Stimulated activated naive CD4-positive, alpha-beta T cell (primary cell): ENCODE data around the gene BCL3.

Source experiments
- DNase-seq, 6 experiments: peaks; one replicate each; lab custom pipeline; 2025; lab: John Stamatoyannopoulos, UW

BCL3 gene

DNA sequence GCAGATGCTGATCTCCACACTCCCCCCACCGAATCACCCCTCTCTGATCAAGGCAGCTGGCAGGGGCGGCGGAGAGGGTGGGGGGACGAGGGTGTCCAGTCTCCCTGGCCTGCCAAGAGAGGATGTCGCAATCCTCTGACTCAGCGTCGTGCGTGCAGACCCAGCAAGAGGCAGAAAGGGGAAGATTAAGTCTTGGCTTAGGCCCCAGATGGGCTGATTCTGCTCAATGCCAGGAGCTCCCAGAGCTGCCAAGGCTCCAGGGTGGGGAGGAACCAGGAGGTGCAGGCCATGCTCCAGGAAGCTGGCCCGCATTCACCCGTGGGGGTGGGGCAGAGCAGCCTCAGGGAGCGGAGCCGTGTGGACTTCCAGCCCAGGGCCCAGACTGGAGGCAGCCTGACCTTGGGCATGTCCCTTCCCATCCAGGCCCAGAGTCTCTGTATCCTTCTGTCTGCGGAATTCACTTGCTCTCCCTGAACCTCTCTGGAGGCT lies 6.6 kb upstream of the BCL3 start:
- no peak for DNase-seq

DNA sequence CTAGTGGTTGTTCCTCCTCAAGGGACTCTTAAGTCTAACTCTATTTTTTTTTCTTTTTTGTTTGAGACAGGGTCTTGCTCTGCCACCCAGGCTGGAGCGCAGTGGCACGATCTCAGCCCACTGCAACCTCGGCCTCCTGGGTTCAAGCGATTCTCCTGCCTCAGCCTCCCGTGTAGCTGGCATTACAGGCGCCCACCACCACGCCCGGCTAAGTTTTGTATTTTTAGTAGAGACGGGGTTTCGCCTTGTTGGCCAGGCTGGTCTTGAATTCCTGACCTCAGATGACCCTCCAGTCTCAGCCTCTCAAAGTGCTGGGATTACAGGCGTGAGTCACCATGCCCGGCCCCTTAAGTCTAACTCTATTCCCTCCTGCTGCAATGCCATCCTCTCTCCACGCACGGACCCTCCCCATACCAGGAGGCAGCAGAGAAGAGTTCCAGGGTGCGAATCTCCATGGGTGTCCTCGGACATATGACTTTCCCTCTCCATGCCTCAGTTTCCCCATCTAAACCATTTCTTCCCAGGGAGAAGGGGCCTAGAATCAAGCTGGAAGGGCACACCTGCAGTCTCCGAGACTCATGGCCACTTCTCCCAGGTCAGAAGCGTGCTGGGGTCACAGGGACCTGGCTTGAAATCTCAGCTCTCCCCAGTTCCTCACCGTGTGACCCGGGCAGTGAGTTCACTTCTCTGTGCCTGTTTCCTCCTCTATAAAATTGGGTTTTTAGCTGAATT lies 6.0 kb upstream of the BCL3 start:
- no peak for DNase-seq

DNA sequence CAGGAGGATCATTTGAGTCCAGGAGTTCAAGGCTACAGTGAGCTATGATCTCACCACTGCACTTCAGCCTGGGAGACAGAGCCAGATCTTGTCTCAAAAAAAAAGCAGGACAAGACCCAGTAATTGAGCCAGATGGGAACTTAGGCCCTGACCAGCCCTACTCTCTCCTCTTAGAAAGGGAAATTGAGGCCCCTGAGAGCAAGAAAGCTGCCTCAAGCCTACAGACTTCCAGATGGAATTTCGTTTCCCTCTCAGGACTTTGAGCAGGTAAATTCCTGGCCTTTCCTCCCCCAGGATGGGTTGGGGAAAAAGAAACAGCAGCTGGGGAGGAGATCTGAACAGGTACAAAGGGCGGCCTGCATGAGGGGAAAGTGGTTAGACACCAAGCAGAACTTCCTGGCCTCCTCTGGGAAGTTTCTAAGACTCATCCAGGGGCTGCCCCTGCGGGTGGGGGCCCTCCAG lies 3.6 kb upstream of the BCL3 start:
- DNase-seq = no peak

DNA sequence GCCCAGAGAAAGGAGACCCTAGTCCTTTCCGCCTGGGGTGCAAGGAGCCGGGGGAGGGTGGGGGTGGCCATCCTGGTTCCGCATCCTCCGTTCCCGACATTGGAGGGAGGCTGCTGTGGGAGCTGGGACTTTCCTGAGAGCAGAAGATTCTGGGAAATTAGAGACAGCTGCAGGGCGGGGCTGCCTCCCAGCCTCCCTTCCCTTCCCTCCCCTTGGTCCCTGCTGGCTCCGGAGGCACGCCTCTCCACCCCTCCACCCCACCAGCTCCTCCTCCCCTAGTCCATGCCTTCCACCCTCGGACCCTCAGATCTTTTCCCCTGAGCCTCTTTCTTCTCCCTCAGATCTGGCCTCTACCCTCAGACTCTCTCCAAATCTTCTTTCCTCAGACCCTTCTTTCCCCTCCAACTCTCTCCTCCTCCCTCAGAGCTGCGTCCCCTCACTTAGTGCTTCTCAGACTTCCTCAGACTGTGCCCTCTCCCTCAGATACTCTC lies 3.1 kb upstream of the BCL3 start:
- no peak for DNase-seq

DNA sequence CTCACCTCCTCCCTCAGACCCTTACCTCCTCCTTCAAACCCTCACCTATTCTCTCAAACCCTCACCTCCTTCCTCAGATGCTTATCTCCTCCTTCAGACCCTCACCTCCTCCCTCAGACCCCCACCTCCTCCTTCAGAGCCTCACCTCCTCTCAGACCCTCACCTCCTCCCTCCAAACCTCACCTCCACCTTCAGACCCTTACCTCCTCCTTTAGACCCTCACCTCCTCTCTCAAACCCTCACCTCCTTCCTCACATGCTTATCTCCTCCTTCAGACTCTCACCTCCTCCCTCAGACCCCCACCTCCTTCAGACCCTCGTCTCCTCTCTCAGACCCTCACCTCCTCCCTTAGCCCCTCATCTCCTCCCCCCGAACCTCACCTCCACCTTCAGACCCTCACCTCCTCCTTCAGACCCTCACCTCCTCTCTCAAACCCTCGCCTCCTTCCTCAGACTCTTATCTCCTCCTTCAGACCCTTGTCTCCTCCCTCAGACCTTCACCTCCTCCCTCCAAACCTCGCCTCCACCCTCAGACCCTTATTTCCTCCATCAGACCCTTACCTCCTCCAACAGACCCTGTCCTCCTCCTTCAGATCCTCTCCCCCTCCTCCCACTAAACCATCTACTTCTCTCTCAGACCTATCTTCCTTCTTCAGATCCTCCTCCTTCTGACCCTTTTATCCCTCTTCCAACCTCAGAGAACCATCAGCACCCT lies 2.5 kb upstream of the BCL3 start:
- DNase-seq = no peak

DNA sequence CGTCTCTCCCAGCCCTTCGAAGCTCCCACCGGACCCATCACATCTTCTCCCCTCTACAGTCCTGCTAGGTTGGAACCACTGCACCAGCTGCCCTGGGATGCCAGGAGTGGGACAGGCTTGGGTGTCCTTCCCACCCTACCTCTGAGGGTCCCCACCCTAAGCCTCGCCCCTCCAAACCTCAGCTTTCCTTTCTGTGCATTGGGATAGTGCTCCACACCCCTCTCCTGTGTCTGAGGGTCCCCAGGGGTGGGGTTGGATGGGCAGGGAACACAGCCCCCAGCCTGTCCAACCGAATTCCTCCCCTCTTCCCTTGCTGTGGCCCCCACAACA lies 1.9 kb upstream of the BCL3 start:
- DNase-seq = no peak

DNA sequence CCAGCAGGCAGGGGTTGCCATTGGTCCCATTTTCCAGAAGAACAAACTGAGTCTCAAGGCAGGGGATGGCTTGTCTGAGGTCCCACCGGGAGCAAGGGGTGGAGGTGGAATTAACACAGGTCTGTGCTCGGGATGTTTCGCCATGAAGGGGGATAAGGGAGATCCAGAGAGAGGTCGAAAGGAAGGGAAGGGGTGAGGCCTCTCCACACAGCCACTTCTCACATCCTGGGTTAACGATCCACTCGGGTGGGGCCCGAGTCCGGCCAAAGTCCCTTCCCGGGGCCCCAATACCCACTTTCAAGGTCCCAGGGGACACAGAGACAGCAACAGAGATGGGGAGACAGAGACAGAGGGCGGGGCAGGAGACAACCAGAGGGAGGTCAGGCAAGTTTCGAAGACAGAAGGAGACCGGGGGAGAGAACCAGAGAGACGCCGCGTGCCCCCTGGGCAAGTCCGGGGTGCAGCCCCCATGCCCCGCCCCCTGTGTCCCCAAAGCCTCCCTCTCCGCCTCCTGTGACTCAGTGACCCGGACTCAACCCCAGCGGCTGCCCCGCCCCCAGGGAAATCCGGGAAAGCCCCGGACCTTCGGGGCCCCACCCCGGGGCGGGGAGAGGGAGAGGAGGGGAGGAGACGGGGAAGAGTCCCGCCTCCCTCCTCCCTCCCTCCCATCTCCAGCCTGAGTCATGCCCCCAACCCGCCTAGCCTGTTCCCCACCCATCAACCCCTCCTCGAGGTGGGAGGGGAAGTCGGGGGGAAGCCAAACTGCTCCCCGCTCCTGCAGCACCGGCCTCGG lies 1.4 kb upstream of the BCL3 start:
- peak; percentile 49 to 87 (median 72) for DNase-seq

DNA sequence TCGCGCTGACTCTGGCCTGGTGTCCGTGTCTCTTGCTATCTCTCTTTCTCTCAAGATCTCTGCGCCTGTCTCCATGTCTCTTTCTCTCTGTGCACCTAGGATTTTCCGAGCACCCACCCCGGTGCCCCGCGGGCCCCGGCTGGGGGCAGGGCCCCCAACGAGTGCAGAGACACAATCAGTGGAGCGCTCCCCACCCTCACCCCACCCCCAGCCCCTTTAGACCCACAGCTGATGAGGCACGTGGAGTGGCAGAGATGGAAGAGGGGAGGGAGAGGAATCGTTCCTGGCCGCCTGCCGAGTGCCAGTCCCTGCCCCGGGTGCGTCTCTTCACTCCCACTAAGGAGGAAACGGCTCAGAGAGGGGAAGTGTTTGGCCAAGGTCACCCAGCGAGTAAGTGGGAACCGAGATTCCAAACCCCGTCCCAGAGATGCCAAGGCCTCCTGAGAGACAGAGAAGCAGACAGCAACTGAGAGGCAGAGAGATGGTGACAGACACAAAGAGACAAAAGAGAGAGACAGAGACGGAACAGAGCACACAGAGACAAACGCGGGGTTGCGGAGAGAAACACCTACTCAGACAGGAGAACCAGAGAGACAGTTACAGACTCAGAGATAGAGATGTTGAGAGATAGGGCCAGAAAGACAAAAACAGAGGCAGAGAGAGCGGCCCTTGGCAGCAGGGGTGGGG lies 626 bp upstream of the BCL3 start:
- peak in 5 of 6 experiments; percentile 40 to 66 (median 60) for DNase-seq

DNA sequence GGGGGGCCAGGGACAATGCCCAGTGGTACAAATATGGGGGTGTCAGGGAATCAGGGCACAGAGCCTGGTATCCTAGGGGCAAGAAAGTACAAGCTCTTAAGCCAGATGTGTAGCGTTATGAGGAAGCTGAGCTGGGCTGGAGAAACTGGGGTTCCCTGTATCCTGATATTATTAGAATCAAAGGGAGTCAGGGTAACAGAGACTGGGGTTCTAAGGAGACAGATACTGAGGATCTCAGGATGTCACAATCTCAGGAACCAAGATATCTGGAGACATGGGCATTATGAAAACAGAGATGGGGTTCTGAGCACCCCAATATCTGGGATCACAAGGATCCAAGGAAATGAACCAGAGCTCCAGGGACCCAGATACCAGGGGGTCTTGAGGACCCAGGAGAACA lies 784 bp downstream of the BCL3 start:
- peak in 1 of 6 experiments; percentile 36 for DNase-seq

DNA sequence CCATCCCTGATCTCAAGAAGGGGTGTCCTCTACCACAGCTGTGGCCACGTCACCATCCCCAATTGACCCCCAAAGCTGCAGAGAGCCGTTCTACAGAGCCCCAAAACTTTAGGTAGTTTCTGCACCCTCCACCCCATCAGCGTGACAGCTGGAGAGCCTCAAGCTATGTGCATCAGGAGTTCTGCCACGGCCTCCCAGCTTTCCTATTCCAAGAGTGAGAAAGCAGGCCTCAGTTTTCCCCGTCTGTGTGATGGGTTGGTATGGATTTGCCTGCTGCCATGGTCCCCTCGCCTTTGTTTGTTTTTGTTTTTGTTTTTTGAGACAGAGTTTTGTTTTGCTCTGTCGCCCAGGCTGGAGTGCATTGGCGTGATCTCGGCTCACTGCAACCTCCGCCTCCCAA lies 1.5 kb downstream of the BCL3 start:
- DNase-seq = no peak

DNA sequence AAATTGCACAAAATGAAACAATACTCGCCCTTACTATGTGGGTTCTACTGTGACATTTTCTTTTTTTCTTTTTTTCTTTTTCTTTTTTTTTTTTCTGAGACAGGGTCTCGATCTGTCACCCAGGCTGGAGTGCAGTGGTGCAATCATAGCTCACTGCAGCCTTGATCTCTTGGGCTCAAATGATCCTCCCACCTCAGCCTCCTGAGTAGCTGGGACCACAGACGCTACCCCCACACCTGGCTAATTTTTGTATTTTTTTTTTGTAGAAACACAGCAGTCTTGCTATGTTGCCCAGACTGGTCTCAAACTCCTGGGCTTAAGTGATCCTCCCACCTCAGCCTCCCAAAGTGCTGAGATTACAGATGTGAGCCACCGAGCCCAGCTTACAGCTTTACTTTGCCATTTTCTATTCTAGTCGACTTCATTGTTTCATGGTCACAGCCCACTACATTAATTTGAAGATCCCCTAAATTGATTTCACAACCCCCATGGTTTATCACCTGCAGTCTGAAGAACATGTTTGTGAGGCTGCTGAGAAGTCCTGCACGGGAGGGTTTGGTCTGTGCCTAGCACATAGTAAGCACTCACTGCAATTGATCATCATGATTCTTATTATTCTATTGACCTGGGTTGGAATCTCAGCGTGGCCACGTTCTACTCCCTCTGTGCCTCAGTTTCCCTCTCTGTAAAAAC lies 3.8 kb downstream of the BCL3 start:
- DNase-seq = no peak

DNA sequence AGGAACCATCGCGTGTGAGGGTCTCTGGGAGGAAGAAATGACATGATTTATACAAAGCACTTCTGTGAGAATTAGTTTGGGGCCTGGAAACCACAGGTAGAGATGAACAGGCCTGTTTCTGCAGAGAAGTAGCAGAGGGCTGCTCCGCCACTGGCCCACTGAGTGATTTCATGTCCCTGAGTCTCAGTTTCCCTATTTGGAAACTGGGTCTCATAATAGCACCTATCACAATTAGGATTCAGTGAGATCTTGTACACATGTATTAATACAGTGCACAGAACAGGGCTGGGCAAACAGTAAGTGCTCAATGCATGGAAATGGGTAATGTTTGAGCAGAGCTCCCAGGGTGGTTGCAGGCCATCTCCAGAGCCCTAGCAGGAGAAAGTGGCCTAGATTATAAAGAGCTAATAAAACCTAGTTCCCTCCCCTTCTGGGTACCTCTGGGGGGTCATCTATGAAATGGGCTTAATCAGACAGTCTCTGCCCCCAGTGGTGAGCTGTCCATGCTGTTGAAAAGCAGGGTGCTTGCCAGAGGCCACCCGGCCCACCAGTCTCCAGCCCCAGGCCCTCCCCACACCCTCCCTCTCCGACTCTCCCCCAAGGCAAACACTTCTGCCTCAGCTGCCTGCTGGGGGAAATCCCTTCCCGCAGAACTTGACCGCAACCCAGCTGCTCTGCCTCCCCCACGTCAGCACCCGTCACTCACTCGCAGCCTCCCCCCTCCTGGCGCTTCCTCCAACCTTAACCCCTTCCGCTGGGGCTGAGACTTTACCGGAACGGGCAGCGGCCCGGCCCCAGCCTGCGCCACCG lies 4.5 kb downstream of the BCL3 start:
- DNase-seq = peak; percentile 84 to 94 (median 92)

DNA sequence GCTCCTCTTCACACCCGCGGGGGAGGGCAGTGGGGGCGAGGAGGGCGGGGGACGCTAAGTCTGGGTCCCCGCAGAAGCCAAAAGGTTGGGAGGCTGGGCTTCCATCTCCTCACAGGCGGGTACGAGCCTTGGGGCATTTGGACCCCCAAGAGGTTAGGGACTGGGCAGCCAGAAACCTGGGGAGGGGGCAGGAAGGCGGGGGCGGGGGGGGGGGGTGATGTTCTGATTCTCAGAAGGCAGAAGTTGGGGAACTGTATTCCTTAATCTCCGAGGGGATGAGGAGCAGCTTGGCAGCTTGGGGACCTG lies 5.1 kb downstream of the BCL3 start:
- peak in 1 of 6 experiments; percentile 75 for DNase-seq

DNA sequence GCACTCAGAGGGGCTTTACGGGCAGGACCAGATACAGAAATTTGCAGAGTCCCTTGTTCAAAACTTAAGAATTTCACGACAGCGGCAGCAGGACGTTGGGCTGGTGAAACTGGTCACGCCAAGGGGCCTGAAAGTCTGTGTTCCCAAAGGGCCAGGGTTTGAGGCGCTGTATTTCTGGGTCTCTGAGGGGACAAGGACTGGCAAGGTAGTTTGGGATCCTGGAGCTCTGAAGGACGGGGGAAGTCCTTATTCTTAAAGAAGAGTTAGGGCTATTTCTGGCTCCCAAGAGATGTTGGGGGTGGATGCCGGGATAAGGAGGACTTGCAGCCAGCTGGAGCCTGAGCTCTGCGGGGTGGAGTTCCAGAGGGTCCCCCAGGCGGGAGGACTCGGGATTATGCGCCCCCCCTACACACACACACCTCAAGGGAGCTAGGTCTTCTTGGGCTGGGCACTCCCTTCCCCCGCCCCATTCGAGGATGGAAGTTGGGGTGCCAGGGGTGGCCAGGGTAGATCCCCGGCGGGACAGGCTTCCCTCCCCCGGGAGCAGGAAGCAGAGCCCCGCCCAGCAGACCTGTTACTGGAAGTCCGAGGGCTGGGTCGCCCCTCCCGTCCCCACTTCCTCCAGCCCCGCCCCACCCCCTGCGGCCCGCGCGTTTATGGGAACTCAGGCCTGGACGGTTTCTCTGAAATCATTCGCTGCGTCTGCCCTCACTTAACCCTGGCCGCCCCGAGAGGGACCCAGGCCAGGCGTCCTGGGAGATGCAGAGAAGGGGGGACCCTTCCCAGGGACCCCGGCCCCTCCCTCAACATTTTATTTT lies 5.6 kb downstream of the BCL3 start:
- DNase-seq = peak in 5 of 6 experiments; percentile 45 to 69 (median 57)

DNA sequence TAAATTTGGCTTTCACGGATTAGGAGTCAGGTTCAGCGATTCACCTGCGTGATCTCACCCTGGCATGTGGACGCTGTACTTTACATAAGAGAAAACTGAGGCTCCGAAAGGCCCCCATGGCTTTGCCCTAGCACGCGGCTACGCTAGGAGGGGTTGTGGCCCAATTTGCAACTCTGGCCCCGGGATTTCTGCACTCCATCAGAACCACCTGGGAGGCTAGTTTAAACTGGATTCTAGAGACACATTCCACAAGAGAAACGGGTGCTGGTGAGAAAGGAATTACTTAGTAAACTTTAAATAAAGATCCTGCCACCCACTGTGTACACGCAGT lies 6.2 kb downstream of the BCL3 start:
- DNase-seq = peak in 1 of 6 experiments; percentile 17

DNA sequence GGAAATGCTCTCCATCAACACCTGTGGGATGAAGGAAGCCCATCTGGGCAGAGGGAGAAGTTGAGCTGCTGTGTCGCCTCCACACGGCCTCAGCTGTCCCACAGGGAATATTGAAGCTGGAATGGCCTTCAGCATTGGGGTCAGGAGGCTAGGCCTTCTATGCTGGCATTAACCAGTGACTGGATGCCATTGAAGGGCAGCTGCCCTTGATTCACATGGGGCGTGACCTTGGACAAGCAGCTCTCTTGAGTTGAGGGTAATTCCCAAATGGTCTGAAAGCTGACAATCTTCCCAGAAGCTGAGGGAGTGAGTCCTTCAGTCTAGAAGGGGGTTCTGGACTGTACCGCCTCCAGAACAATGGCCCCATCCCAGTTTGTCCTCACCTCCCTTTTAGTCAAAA lies 6.7 kb downstream of the BCL3 start:
- no peak for DNase-seq

DNA sequence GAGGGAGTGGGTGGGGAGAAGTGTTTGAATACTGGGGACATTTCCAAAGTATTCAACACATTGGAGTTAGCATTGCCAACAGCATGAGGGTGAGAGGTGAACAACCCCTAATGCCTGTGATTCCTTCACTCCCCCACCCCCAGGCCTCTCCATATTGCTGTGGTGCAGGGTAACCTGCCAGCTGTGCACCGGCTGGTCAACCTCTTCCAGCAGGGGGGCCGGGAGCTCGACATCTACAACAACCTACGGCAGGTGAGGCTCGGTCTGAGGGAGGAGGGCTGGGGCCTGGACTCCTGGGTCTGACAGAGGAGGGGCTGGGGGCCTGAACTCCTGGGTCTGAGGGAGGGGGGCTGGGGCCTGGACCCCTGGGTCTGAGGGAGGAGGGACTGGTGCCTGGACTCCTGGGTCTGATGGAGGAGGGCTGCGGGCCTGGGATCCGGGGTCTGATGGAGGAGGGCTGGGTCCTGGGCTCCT lies 7.6 kb downstream of the BCL3 start:
- DNase-seq = no peak

DNA sequence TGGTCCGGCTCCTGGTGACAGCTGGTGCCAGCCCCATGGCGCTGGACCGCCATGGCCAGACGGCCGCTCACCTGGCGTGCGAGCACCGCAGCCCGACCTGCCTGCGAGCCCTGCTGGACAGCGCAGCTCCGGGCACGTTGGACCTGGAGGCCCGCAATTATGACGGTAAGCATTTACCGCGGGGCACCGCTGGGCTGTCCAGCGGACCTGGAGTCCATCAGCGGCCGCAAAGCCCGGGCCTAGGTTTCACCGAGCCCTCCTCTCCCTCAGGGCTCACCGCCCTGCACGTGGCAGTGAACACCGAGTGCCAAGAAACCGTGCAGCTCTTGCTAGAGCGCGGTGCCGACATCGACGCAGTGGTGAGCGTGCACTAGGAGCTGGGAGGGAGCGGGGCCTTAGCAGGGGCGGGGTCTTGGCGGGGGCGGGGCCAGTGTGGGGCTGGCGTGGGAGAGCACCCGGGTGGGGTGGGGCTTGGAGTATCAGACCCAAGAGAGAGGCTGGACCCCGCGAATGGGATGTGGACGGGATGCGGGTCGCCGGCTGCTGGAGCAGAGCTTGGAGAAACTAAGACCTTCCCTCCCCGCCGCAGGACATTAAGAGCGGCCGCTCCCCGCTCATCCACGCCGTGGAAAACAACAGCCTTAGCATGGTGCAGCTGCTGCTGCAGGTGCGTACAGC lies 8.7 kb downstream of the BCL3 start:
- no peak for DNase-seq
